ENCODE data around the gene LRP5.
A peak's percentile ranks its signal among the peaks of the same experiment; 100 is the strongest.
"Not testable (repeated sequence)": the region's sequence is repeated elsewhere in the genome, so short reads cannot be mapped to it uniquely, and the experiment has no call there.

Gene LRP5

DNA sequence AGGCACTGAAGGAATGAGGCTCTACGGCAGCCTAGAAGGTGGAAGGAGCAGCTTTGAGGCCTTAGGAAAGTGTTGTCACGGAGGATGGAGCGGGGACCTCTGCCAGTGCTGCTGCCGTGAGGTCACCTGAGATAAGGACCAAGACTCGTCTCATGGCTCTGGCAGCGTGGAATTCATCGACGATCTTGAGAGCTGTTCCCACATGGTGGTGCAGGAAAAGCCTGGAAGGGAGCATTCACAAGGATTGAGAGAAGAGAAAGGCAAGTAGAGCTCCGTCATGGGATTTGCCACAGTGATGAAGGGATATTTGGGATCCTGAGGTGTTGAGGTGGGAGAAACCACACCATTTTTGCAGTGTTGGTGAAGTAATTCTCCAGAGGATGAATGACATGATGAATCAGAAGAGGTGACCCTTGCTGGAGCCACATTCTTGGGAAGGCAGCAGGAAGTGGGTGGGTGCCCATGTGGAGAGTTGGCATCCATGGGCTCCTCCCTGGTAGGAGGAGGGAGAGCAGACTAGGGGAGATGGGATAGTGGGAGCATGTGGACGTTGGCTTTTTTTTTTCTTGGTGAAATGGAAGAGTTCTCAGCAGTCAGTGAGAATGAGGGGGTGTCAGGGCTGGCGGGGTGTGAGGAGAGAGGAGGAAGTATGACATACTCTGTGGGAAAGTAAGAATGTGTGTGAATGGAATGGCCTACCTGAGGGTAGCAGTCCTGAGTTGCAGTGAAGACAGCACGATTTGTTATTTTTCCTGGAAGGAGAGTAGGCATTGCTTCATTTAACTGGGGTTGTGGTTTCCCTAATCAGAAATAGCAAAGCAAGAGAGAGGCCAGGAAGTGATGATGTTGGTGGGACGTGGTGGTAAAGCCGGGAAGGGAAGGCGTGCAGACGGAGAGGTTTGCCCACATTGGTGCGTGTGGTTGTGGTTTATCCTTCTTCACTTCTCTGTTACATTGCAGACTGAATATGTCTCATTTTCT lies 159.3 kb downstream of the LRP5 start:
- peak; percentile 62 for DNase-seq

DNA sequence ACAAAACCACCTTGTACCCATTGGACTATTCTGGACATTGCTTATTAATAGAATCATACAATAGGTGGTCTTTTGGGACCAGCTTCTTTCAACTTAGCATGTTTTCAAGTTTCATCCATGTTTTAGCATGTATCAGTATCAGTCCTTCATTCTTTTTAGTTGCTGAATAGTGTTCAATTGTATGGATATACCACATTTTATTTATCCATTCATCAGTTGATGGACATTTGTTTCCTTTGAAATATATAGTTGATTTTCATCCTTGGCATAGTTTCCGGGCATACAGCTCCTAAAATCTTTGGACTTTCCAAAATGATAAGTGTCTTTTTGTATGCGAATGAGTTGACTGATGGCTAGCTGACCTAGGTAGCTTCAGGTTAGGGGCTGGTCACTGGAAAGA lies 160.4 kb downstream of the LRP5 start:
- DNase-seq = no peak

DNA sequence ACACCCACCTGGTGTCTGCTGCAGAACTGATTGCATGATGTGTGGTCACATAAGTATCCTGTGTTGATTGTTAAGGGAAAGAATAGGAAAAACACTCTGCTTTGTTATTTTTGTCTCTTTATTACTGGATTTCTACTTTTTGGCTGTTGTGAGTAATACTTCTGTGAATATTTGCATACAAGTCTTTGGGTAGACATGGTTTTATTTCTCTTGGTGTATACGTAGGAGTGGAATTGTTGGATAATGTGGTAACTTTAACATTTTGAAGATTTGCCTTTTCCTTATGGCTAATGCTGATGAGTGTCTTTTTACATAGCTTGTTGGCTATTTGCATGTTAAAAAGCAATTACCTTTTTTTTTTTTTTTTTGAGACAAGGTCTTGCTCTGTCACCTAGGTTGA lies 161.3 kb downstream of the LRP5 start:
- no peak for DNase-seq

DNA sequence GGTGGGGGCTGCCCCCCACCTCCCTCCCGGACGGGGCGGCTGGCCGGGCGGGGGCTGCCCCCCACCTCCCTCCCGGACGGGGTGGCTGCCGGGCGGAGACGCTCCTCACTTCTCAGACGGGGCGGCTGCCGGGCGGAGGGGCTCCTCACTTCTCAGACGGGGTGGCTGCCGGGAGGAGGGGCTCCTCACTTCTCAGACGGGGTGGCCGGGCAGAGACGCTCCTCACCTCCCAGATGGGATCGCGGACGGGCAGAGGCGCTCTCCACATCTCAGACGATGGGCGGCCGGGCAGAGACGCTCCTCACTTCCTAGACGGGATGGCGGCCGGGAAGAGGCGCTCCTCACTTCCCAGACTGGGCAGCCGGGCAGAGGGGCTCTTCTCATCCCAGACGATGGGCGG lies 163.2 kb downstream of the LRP5 start:
- not testable (repeated sequence) for DNase-seq

DNA sequence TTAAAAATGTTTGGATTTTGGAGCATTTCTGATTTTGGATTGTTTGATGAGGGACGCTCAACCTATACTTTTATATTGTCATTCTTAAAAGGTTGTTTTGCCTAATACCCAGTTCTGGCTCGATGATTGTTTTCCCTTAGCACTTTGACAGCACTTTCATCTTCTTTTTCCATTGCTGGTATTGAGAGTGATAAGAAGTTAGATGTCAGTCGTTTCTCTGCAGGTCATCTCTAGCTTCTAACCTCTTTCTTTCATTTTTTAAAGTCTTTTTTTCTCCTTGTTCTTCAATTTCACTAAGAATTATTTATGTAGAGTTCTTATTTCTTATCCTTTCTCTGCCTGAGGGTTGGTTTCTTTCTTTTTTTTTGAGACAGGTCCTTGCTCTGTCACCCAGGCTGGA lies 167.0 kb downstream of the LRP5 start:
- DNase-seq = no peak

DNA sequence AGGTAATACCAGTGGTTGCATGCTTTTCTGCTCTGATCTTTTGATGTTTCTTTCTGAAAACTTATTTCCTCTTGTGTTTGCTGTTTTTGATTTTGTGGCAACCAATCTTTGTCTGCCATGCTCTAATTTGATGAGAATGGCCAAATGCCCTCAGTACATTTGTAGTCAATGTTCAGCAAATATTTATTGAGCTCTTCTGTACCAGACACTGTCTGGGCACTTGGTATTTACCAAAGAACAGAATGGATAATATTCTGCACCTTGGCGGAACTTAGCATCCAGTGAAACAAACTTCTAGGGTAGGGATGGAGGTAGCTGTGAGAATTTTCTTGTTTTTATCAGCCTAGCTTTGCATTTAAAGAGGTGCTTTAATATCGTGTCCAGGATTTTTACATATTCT lies 167.8 kb downstream of the LRP5 start:
- DNase-seq = no peak

DNA sequence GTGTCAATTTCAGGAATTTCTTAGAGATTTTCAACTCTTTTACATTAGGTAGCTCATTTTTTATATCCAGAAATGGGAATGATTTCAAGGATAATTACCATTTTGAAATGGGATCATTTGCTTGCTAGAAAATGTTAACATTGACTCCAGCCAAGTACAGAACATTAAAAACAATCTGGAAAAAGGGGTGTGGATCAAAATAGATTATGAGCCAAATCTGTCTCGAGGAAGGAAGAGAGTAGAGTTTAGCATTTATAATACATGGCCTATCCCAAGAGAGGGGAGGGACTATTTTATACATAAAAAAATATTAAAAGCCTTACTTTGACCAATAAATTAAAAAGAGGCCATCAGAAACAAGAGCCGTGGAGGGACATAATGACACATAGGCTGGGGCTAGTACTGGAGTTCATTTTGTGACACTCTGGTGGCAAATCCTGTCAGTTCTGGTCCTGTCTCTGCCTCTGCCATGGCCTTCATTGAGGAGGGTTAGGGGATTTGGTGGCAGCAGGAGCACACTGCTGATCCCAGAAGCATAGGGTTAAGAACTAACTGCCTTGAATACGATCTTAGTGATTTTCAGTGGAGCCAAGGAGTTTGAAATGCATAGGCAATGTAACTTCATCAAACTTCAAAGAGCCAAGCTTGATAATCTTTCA lies 168.6 kb downstream of the LRP5 start:
- DNase-seq = no peak

DNA sequence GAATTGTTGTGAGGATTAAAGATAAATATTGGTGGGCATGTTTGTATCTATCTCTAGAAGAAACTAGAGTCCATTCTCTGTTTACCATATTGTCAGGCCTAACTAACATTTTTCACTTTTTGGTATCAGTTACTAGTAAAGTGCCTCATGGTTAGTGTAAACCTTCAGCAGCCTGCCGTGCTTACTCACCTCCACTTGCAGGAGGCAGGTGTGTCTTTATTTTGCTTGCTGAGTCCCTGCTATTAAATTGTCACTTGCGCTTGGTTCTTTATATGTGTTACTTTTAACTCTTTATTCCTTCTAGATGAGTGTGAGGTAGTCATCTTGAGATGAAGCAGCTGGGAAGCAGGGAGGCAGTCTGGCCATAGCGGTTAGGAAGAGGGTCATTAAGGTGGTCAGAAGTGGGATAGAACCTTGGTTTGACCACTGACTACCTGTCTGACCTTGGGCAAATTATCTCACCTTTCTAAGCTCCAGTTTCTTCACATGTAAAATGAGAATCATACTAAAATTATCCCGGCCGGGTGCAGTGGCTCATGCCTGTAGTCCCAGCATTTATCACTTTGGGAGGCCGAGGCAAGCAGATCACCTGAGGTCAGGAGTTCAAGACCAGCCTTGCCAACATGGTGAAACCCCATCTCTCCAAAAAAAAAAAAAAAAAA lies 169.3 kb downstream of the LRP5 start:
- no peak for DNase-seq

DNA sequence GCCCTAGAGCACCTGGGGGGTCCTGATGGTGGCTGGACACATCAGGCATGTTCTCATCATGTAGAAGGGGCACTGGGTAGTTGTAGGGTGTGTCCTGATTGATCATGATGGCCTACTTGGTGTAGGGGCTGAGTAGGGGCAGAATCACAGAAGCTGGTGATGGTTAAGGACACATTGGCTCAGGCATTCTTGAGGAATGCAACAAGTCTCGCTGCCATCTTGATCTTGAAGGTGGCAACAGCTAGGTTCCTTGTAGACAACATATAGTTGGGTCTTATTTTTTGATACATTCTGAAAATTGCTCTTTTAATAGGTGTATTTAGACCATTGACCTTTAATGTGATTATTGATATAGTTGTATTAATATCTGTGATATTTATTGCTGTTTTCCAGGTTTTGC lies 176.2 kb downstream of the LRP5 start:
- DNase-seq = no peak

DNA sequence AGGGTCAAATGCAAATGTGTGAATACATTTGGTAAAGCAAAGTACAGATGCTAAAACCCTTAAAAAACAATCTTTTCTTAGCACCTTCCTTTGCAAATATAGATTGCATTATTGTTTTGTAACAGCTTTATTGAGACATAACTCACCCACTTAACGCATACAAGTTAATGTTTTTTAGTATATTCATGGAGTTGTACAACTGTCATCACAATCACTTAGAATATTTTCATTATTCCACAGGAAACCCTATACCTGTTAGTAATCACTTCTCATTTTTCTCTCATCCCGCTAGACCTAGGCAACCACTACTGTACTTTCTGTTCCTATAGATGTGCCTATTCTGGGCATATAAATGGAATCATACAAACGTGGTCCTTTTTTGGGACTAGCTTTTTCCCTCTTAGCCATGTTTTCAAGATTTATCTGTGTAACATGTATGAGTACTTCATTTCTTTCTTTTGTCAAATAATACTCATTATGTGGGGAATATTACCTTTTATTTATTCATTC lies 182.9 kb downstream of the LRP5 start:
- DNase-seq = no peak

DNA sequence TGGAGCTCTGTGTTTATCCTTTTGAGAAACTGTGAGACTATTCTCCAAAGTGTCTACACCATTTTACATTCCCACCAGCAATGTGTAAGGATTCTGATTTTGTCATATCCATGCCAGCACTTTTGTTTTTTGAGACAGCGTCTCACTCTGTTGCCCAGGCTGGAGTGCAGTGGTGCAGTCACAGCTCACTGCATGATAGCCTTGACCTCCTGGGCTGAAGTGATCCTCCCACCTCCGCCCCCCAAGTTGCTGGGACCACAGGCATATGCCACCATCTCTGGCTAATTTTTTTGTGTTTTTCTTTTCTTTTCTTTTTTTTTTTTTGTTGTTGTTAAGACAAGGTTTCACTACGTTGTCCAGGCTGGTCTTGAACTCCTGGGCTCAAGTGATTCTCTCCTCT lies 183.5 kb downstream of the LRP5 start:
- DNase-seq = no peak

DNA sequence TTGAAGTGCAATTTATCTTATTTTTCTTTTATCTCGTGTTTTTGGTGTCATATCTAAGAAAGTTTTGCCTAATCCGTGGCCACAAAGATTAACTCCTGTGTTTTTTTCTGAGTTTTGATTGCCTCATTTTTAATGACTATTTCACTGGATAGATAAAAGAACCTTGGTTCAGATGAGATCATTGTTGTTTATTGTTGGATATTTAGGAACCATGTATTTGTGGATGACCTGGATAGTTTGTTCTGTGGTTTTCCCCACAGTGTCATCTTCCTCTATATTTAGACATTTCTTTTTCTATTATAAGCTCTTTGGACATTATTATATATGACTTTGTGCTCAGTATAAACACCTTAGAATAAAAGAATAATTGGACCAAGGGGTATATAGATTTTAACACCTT lies 185.4 kb downstream of the LRP5 start:
- DNase-seq = no peak

DNA sequence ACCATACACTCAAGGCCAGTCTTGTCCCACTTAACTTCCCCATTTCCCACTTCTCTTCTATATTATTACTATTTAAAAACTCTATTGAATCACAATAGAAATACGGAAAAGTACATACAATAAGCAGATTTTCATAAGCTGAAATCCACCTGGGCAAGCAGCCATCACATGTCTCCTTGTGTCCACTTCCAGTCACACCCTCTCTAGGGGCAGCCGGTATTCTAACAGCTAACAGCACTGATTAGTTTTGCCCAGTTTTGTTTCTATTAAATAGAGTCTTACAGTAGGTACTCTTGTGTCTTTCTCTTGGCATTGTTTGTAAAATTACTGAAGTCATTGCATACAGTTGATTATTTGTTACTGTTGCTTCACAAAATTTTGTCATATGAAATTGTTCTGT lies 185.9 kb downstream of the LRP5 start:
- DNase-seq = no peak
